ENCODE data around the gene OVCA2.
"Not testable (repeated sequence)": the region's sequence is repeated elsewhere in the genome, so short reads cannot be mapped to it uniquely, and the experiment has no call there.

Gene OVCA2

GRCh38 chr17:2041561-2042389, at the start of gene OVCA2:
OVCA2 (plus strand) TSS chr17:2042022; CDS start chr17:2042048, 26 bp downstream.
- DNase-seq = peak; percentile 96

- DNase-seq = no peak
Observed at GRCh38 chr17:1992541-1992940, 49.3 kb upstream of the OVCA2 start.

- no peak for DNase-seq
Observed at GRCh38 chr17:1994707-1995106, 47.1 kb upstream of the OVCA2 start.

GRCh38 chr17:1995321-1995892, 46.4 kb upstream of the OVCA2 start:
- DNase-seq = no peak

- DNase-seq = no peak
Observed at GRCh38 chr17:1995907-1996799, 45.7 kb upstream of the OVCA2 start.

GRCh38 chr17:1996800-1997288, 45.0 kb upstream of the OVCA2 start:
- DNase-seq = no peak

GRCh38 chr17:1997289-1997926, 44.4 kb upstream of the OVCA2 start:
- DNase-seq = no peak

- DNase-seq = no peak
Observed at GRCh38 chr17:1997927-1998742, 43.7 kb upstream of the OVCA2 start.

- DNase-seq = no peak
Observed at GRCh38 chr17:1999557-2000251, 42.1 kb upstream of the OVCA2 start.

GRCh38 chr17:2002767-2003329, 39.0 kb upstream of the OVCA2 start:
- no peak for DNase-seq

- no peak for DNase-seq
Observed at GRCh38 chr17:2003525-2003924, 38.3 kb upstream of the OVCA2 start.

- DNase-seq = no peak
Observed at GRCh38 chr17:2004435-2004952, 37.3 kb upstream of the OVCA2 start.

GRCh38 chr17:2008332-2009126, 33.3 kb upstream of the OVCA2 start:
- DNase-seq = no peak

- no peak for DNase-seq
Observed at GRCh38 chr17:2009737-2010136, 32.1 kb upstream of the OVCA2 start.

- no peak for DNase-seq
Observed at GRCh38 chr17:2011411-2012371, 30.1 kb upstream of the OVCA2 start.

- no peak for DNase-seq
Observed at GRCh38 chr17:2012499-2012898, 29.3 kb upstream of the OVCA2 start.

- not testable (repeated sequence) for DNase-seq
Observed at GRCh38 chr17:2013220-2013993, 28.4 kb upstream of the OVCA2 start.

- DNase-seq = no peak
Observed at GRCh38 chr17:2013994-2014317, 27.9 kb upstream of the OVCA2 start.
